ENCODE data around the gene NFIX.
A peak's percentile ranks its signal among the peaks of the same experiment; 100 is the strongest.
"Not testable (repeated sequence)": the region's sequence is repeated elsewhere in the genome, so short reads cannot be mapped to it uniquely, and the experiment has no call there.

NFIX gene

DNA sequence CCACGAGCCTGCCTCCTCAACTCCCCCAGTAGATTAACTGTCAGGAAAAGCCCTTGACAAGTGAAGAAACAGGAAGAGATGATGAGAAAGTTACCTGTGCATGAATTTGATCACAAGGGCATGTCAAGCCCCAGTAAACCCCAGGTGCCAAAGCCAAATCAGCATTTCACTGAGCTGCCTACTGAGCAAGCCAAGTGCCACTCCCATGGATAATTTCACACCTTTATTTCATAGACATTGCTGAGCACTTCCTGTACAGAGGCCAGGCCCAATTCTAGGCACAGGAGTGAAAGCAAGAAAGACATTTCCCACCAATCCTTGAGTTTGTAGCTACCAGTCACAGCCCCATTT lies 40.7 kb upstream of the NFIX start:
- Mint-ChIP-seq H3K4me3 (peak overlapping the region; percentile 2 to 63), H3K9me3 (no peaks in the 10 kb centered on the region), H3K4me1 (peaks cover 62% of the 10 kb centered on the region), H3K27me3 (no peaks in the 10 kb centered on the region), H3K27ac (peak overlapping the region; percentile 10 to 83)
- DNase-seq (no peak), ATAC-seq (no peak)

DNA sequence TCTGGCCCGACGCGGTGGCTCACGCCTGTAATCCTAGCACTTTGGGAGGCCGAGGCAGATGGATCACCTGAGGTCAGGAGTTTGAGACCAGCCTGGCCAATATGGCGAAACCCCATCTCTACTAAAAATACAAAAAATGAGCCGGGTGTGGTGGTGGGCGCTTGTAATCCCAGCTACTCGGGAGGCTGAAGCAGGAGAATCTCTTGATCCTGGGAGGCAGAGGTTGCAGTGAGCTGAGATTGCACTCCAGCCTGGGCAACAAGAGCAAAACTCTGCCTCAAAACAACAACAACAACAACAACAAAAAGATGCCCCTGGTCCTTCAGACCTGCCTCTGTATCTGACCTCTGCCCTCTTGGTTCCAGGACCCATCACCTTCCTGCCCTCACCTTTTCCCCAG lies 39.7 kb upstream of the NFIX start:
- ATAC-seq, H3K9me3 Mint-ChIP-seq, H3K27me3 Mint-ChIP-seq, DNase-seq: not testable (repeated sequence)
- Mint-ChIP-seq H3K4me3 (peak overlapping the region; percentile 71 to 78), H3K27ac (peak overlapping the region; percentile 55 to 93), H3K4me1 (peaks cover 52% of the 10 kb centered on the region)

DNA sequence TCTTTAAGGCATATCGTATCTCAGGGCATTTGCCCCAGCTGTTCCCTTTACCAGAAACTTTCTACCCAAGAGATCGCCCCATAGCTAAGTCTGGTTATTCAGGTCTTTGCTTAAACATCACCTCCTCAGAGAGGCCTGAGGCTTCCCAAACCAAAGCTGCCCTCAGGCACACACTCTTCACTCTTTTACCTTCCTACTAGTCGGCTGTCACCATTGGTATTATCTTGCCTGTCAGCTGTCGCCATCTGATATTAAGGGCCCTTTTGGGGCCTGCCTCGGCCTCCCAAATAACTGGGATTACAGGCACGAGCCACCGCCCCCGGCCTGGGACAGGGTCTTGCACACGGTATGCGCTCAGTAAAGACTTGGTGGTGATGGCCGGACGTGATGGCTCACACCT lies 39.3 kb upstream of the NFIX start:
- Mint-ChIP-seq H3K4me1 (peaks cover 50% of the 10 kb centered on the region), H3K27me3 (no peaks in the 10 kb centered on the region), H3K4me3 (peak overlapping the region; percentile 71 to 78), H3K9me3 (no peaks in the 10 kb centered on the region), H3K27ac (peak overlapping the region; percentile 89 to 93)
- ATAC-seq: no peak
- no peak for DNase-seq

DNA sequence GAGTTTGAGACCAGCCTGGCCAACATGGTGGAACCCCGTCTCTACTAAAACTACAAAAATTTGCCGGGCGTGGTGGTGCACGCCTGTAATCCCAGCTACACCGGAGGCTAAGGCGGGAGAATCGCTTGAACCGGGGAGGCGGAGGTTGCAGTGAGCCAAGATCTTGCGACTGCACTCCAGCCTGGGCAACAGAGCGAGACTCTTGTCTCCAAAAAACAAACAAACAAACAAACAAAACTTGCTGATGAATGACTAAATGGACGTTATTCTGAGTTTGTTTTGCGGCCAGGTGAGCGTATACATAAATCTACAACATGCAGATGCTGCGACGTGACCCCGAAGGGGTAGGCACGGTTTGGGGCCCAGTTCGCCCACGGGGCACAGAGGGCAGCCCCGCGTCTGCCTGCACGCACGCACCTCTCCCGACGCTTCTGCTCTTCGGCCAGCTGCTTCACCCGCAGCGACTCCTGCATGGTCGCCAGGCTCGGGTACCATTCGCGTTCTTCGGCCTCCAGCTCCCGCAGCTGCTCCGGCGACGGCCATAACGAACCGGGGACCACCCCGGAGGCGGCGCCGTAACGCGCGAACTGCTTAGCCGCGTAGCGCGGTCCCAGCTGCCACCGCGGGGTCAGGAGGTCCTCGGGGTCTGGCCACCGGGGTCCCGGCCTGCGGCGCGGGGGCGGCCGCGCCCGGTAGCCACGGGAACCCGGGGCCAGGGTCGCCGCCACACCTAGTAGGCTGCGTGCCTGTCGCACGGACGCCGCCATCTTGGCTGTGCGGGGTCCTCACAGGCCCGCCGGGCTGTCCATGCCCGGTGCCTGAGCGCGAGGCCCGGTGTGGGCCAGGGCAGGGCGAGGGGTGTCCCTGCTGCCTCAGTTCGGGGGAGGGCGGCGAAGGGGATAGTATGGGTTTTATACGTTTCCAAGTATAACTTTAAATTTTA lies 38.6 kb upstream of the NFIX start, which contains the start of gene GADD45GIP1:
Gene GADD45GIP1 (minus strand): TSS at position 778 of the 943 bp plus-strand sequence. CDS start 11 bp downstream, at position 767.
- no peaks in the 10 kb centered on the region for H3K27me3 Mint-ChIP-seq
- peak; percentile 96 for ATAC-seq

DNA sequence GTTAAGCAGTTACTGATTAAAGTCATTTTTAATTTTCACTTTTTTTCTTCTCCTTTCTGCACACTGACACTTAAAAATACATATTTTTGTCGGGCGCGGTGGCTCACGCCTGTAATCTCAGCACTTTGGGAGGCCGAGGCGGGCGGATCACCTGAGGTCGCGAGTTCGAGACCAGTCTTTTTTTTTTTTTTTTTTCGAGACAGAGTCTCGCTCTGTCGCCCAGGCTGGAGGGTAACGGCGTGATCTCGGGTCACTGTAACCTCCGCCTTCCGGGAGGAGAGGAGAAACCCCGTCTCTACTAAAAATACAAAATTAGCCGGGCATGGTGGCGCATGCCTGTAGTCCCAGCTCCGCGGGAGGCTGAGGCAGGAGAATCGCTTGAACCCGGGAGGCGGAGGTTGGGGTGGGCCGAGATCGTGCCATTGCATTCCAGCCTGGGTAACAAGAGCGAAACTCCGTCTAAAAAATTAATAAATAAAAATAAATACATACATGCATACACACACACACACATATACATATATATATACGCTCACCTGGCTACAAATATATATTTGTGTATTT lies 37.8 kb upstream of the NFIX start:
- peak; percentile 21 for ATAC-seq

More for the DNA sequence above, 38.6 kb upstream of the NFIX start, which contains the start of gene GADD45GIP1:
- Mint-ChIP-seq H3K27ac (peak within 1 kb of the TSS; percentile 95 to 97), H3K9me3 (no peaks in the 10 kb centered on the region), H3K4me1 (peaks cover 46% of the 10 kb centered on the region), H3K4me3 (peak within 1 kb of the TSS; percentile 71 to 85)
- DNase-seq: peak; percentile 86 to 90

DNA sequence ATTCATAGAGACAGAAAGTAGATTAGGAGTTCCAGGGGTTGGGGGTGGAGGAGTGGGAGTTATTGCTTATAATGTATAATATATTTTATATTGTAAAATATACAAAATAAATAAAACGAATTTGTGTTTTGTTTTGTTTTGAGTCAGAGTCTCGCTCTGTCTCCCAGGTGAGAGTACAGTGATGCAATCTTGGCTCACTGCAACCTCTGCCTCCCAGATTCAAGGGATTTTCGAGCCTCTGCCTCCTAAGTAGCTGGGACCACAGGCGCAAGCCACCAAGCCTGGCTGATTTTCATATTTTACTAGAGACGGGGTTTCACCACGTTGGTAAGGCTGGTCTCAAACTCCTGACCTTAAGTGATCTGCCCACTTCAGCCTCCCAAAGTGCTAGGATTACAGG lies 35.8 kb upstream of the NFIX start:
- no peak overlapping the region for H3K27ac Mint-ChIP-seq
- H3K9me3 Mint-ChIP-seq: no peaks in the 10 kb centered on the region
- no peaks in the 10 kb centered on the region for H3K27me3 Mint-ChIP-seq
- ATAC-seq (no peak), DNase-seq (no peak)
- H3K4me3 Mint-ChIP-seq: no peak overlapping the region
- peaks cover 19% of the 10 kb centered on the region for H3K4me1 Mint-ChIP-seq

More for the DNA sequence above, 37.8 kb upstream of the NFIX start:
- Mint-ChIP-seq H3K4me3 (peak overlapping the region; percentile 71 to 85), H3K4me1 (peaks cover 39% of the 10 kb centered on the region), H3K27ac (peak overlapping the region; percentile 95 to 97)
- DNase-seq, H3K27me3 Mint-ChIP-seq, H3K9me3 Mint-ChIP-seq: not testable (repeated sequence)

DNA sequence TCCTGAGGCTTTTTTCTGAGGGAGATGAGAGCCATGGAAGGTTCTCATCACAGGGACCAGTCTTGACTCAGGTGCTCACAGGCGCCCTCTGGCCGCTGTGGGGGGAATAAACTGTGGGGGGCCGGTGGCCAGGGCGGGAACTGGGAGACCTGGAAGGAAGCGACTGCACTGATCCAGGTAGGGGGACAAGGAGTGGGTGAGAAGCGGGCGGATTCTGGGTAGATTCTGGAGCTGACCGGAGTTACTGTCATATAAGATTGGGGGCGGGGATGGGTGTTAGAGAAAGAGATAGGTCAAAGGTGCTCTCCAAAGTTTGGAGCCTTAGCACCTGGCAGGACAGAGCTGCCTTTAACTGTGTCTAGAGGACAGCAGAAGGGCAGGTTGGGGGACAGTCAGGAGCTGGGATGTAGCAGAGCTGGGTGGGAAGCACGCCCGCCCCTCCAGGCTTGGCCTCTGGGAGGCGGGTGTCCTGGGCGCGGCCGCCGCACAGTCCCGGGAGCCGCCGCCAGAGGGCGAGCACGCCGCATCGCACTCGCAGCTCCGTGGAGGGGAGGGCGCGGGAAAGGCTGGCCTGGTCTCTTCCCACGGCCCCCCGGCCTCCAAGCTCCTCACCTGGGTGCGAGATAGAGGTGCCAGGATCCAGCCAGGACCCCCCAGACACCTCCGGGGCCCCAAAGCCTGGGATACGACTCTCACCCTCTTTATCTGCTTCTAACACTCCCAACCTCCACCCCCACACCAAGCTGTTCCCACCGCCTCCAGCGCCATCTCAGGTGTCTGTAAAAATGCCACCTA lies 30.1 kb upstream of the NFIX start:
- peak; percentile 97 for ATAC-seq
- no peaks in the 10 kb centered on the region for H3K9me3 Mint-ChIP-seq

DNA sequence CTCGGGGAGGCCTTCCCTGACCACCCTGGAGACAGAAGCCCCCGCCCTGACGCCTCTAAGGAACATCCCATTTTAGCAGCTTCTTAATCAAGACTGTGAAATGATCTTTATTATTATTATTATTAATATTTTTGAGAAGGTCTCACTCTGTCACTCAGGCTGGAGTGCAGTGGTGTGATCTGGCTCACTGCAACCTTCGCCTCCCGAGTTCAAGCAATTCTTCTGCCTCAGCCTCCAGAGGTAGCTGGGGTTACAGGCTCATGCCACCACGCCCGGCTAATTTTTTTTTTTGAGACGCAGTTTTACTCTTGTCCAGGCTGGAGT lies 29.5 kb upstream of the NFIX start:
- H3K9me3 Mint-ChIP-seq: no peaks in the 10 kb centered on the region
- DNase-seq (no peak), ATAC-seq (no peak)
- peaks cover 26% of the 10 kb centered on the region for H3K4me1 Mint-ChIP-seq
- H3K4me3 Mint-ChIP-seq: peak overlapping the region; percentile 91 to 97
- no peaks in the 10 kb centered on the region for H3K27me3 Mint-ChIP-seq
- H3K27ac Mint-ChIP-seq: no peak overlapping the region

More for the DNA sequence above, 30.1 kb upstream of the NFIX start:
- peak overlapping the region; percentile 91 to 97 for H3K4me3 Mint-ChIP-seq
- H3K27me3 Mint-ChIP-seq: no peaks in the 10 kb centered on the region
- peaks cover 21% of the 10 kb centered on the region for H3K4me1 Mint-ChIP-seq
- H3K27ac Mint-ChIP-seq: peak overlapping the region; percentile 83 to 85
- peak; percentile 87 to 90 for DNase-seq

DNA sequence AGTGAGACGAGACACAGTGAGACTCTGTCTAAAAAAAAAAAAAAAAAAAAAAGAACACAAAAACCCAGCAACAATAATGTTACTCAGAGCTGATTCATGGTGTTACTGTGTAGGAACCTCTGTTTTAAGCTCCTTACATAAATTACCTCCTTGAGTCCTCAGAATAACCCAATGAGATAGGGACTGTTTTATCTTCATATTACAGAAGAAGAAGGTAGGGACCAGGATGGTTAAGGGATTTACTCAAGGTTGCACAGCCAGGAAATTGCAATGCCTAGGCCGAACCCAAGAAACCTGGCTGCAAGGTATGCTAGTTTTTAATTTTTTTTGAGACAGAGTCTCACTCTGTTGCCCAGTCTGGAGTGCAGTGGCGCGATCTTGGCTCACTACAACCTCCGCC lies 27.4 kb upstream of the NFIX start:
- ATAC-seq: no peak
- no peak overlapping the region for H3K4me3 Mint-ChIP-seq
- H3K27ac Mint-ChIP-seq: no peak overlapping the region
- peaks cover 26% of the 10 kb centered on the region for H3K4me1 Mint-ChIP-seq
- DNase-seq: no peak
- no peaks in the 10 kb centered on the region for H3K9me3 Mint-ChIP-seq
- H3K27me3 Mint-ChIP-seq: no peaks in the 10 kb centered on the region

DNA sequence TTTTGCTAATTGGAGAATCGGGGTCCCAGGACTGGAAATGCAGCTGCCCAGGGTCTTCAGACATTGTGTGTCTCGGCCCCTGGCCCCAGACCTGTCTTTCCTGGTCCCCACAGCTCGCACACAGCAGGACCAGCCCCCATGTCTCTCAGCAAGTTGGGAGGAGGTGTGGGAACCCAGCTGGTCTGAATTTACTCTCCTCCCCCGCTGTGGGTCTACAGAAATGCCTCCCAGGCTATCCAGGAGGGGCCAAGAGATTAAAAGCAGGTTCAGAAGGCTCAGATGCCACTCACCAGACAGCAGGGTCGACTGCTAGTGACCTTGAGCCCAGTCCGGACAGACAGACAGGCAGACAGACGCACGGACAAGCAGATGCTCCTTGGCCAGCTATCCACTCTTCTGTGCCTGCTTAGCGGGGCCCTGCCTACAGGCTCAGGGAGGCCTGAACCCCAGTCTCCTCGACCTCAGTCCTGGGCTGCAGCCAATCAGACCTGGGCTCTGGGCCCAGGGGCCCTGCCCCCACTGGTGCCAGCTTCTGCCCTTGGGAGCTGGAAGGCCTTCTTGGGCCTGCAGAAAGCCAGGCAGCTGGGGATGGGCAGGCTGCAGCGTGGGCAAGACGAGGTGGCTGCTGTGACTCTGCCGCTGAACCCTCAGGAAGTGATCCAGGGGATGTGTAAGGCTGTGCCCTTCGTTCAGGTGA lies 25.8 kb upstream of the NFIX start, which contains the start of gene DAND5:
Gene DAND5 (plus strand): TSS at position 285 of the 697 bp plus-strand sequence. CDS start 85 bp downstream, at position 370.
- ATAC-seq (no peak), DNase-seq (no peak)
- peaks cover 4% of the 10 kb centered on the region for H3K27me3 Mint-ChIP-seq
- no peak within 1 kb of the TSS for H3K27ac Mint-ChIP-seq
- H3K9me3 Mint-ChIP-seq: no peaks in the 10 kb centered on the region
- H3K4me3 Mint-ChIP-seq: no peak within 1 kb of the TSS
- peaks cover 26% of the 10 kb centered on the region for H3K4me1 Mint-ChIP-seq

DNA sequence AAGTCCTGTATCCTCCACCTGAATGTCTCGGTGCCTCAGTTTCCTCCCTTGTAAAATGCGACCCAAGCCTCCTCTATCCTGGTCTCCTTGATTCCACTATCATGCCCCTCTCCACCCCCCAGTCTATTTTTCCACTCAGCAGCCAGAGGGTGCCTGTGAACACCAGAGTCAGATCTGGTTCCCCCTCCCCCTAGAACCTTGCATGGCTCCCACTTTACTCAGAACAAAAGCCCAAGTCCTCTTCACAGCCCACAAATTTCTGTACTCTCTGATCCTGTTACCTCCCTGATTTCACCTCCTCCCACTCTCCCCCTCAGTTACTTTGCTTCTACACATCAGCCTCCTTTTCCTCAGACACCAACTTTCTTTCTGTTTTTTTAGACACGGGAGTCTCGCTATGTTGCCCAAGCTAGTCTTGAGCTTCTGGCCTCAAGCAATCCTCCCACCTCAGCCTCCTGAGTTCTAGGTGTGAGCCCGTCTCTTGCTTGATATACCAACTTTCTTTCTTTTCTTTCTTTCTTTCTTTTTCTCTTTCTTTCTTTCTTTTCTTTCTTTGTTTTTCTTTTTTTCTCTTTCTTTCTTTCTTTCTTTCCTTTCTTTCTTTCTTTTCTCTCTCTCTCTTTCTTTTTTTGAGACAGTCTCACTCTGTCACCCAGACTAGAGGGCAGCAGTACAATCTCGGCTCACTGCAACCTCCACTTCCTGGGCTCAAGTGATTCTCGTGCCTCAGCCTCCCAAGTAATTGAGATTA lies 25.0 kb upstream of the NFIX start:
- peaks cover 20% of the 10 kb centered on the region for H3K4me1 Mint-ChIP-seq
- H3K9me3 Mint-ChIP-seq: no peaks in the 10 kb centered on the region
- DNase-seq: no peak
- no peak overlapping the region for H3K27ac Mint-ChIP-seq
- H3K4me3 Mint-ChIP-seq: no peak overlapping the region
- H3K27me3 Mint-ChIP-seq: peaks cover 12% of the 10 kb centered on the region
- ATAC-seq: no peak

DNA sequence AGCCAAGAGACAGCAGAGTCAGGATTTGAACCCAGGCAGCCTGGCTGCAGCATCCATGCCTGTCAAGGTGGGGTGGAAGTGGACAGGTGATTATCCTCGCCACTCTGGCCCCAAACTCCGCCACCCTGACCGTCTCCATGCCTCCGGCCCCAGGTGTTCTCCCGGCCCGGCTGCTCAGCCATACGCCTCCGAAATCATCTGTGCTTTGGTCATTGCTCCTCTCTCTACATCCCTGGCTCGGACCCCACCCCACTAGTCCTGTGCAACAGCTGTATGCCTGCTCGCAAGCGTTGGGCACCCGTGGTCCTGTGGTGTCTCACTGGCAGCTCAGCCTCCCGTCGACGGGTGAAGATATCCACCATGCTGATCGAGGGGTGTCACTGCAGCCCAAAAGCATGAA lies 22.0 kb upstream of the NFIX start:
- ATAC-seq (no peak), DNase-seq (no peak)
- Mint-ChIP-seq H3K9me3 (no peaks in the 10 kb centered on the region), H3K27ac (no peak overlapping the region), H3K4me3 (no peak overlapping the region), H3K4me1 (peaks cover 20% of the 10 kb centered on the region), H3K27me3 (peaks cover 33% of the 10 kb centered on the region)

DNA sequence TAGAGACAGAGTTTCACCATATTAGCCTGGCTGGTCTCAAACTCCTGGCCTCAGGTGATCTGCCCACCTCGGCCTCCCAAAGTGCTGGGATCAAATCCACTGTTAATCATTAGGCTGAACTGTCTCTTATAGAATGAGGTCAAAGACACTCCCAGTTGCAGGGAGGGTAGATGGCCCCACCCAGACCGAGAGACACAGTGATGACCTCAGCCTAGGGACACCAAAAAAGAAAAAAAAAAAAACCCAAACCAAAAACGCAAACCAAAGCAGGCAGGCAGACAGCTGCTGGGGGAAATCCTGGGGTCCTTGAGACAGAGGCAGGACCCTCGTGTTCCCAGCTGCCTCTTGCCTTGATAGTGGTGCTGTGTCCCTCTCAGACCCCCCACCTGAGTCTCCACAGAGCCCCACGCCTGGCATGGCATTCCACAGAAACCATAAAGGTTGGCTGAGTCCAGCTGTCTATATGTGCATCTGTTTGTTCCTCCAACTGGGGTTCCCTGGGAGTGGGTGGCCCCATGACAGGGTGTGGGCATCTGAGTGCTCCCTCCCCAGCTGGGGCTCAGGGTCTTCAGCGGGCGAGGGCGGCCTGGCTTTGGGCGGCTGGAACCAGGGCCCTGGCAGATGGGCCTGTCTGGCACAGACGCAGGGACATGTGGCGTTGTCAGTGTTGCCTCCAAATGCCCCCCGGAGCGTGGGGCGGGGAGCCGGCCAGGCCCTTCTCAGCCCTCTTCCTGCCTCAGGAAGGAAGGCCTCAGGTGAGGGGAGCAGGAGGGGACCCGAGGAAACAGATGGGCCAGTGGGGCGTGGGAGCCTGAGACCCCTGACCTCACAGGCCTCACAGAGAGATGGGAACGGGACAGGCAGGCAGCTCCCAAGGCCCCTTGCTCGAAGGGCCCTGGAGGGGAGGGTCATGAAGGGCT lies 20.7 kb upstream of the NFIX start:
- no peak overlapping the region for H3K4me3 Mint-ChIP-seq
- peak overlapping the region in 1 of 2 donors; percentile 80 for H3K27ac Mint-ChIP-seq
- DNase-seq (no peak), ATAC-seq (no peak)
- H3K27me3 Mint-ChIP-seq: peaks cover 33% of the 10 kb centered on the region
- H3K4me1 Mint-ChIP-seq: peaks cover 19% of the 10 kb centered on the region
- H3K9me3 Mint-ChIP-seq: no peaks in the 10 kb centered on the region
